ENCODE results near the gene S100A14. TPM values are rescaled to one million over a fixed set of nuclear protein-coding genes. Genes with fewer than 3 reads are reported as not detected.

The S100A14 gene
- total and polyA plus RNA-seq, 2 of the 13 experiments (the other 11 are each of a cell fraction or from before 2014, with no cell fraction given): 1.4 to 7.7 TPM

- TF ChIP-seq STAT5B (CRISPR knock-in tag; IDR thresholded peaks at IDR 0.05) (no peak), PAF1 (CRISPR knock-in tag; IDR thresholded peaks at IDR 0.05) (no peak), ZNF670 (CRISPR knock-in tag; IDR thresholded peaks at IDR 0.05; ENCODE audit: borderline replicate concordance) (0 out of 2 replicates have a peak, but pooled peaks have one; percentile 16), ZNF317 (CRISPR knock-in tag; IDR thresholded peaks at IDR 0.05) (no peak), ZNF7 (CRISPR knock-in tag; IDR thresholded peaks at IDR 0.05) (no peak), GATAD2A (CRISPR knock-in tag; IDR thresholded peaks at IDR 0.05) (peak; percentile 56), KLF16 (CRISPR knock-in tag; IDR thresholded peaks at IDR 0.05) (peak in 1 of 2 experiments; percentile 50; a peak in 1 of 4 replicates), MXI1 (IDR thresholded peaks at IDR 0.05; ENCODE audit: borderline replicate concordance, low read depth, low read length) (0 out of 3 replicates have a peak, but pooled peaks have one; percentile 29)
Observed at GRCh38 chr1:153572569-153573015, 43.5 kb downstream of the S100A14 start (continued).

- H4K20me1 ChIP-seq (ENCODE audit: insufficient read depth, low read length): no peaks in the 10 kb centered on the region
- H3K27me3 ChIP-seq (ENCODE audit: control insufficient read depth in 1 of 2, insufficient read depth in 2 of 2, low read length in 2 of 2): no peaks in the 10 kb centered on the region
- intact Hi-C loops (cut with micrococcal nuclease; ENCODE audit: unreplicated experiment) (loop anchor here (1.0 kb wide), 3 partner anchors 56 to 197 kb away; partner anchors contain the start of gene S100A13), in situ Hi-C loops (cut with HindIII; ENCODE audit: extremely low pct_ligation_motif_present, low pct_unique_long_range_greater_than_20kb) (loop anchor here (5.0 kb wide), 1 partner anchor 56 kb away; the partner anchor contains the start of genes S100A1 and S100A13)
- H2AFZ ChIP-seq (ENCODE audit: low read length): no peak overlapping the region
- 35% methylated on average over 7 of the region's 7 CpGs for WGBS (ENCODE audit: low lambda C conversion rate)
- POLR2A ChIA-PET: interaction anchor here (1.0 to 1.8 kb wide), 5 partner anchors 56 to 100 kb away, joined by 3 to 17 read pairs (median 4); partner anchors contain the start of genes CHTOP, S100A1 and S100A13
- DNase-seq (ENCODE audit: low spot score): no peak
- H3K36me3 ChIP-seq (replicated peaks in 1 of 2; ENCODE audit: control insufficient read depth in 1 of 2, insufficient read depth in 2 of 2, low read length in 2 of 2): no peaks in the 10 kb centered on the region
- H3K4me2 ChIP-seq (ENCODE audit: low read depth, low read length): no peak overlapping the region
- peaks cover 49% of the 10 kb centered on the region for H3K4me1 ChIP-seq (ENCODE audit: insufficient read depth, low read length)
- H3K27ac ChIP-seq (ENCODE audit: extremely low read length, insufficient read depth, low read length): no peak overlapping the region
- H3K9ac ChIP-seq (ENCODE audit: insufficient read depth, low read depth, low read length): no peak overlapping the region
- H3K9me3 ChIP-seq (ENCODE audit: low read length): no peaks in the 10 kb centered on the region
- no TSS peak for BruUV-seq (replicated peaks)
- TF ChIP-seq ZFP36L2 (CRISPR knock-in tag; IDR thresholded peaks at IDR 0.05) (no peak), ZNF274 (CRISPR knock-in tag; IDR thresholded peaks at IDR 0.05) (no peak), DZIP1 (CRISPR knock-in tag; IDR thresholded peaks at IDR 0.05) (no peak), MIER3 (CRISPR knock-in tag; IDR thresholded peaks at IDR 0.05; ENCODE audit: borderline replicate concordance) (no peak), KDM5A (IDR thresholded peaks at IDR 0.05; ENCODE audit: borderline replicate concordance, low read length) (no peak), TEAD2 (CRISPR knock-in tag; IDR thresholded peaks at IDR 0.05) (no peak), ZNF879 (CRISPR knock-in tag; IDR thresholded peaks at IDR 0.05) (no peak), ZBED4 (CRISPR knock-in tag; IDR thresholded peaks at IDR 0.05; ENCODE audit: borderline replicate concordance) (no peak), RAD51 (IDR thresholded peaks at IDR 0.05; ENCODE audit: borderline replicate concordance) (no peak)
- CTCF ChIA-PET (ENCODE audit: low intra/inter-chr PET ratio, low total read pairs): interaction anchor here (1.2 to 2.8 kb wide), 4 partner anchors 56 to 178 kb away, joined by 4 to 18 read pairs (median 6); partner anchors contain the start of genes S100A1 and S100A13
- no peak for FAIRE-seq
- no peak overlapping the region for H3K4me3 ChIP-seq (replicated peaks in 1 of 3; ENCODE audit: insufficient read depth in 1 of 3, low read depth in 2 of 3, low read length in 3 of 3)
- no peak for ATAC-seq
- H3K79me2 ChIP-seq (ENCODE audit: insufficient read depth, low read length): no peaks in the 10 kb centered on the region
Observed at GRCh38 chr1:153571706-153572105, 44.4 kb downstream of the S100A14 start.

Measured in HepG2 (cell line).